ENCODE measurements around the gene CBFA2T2.
"Not testable (repeated sequence)": the region's sequence is repeated elsewhere in the genome, so short reads cannot be mapped to it uniquely, and the experiment has no call there.

The CBFA2T2 gene

DNA sequence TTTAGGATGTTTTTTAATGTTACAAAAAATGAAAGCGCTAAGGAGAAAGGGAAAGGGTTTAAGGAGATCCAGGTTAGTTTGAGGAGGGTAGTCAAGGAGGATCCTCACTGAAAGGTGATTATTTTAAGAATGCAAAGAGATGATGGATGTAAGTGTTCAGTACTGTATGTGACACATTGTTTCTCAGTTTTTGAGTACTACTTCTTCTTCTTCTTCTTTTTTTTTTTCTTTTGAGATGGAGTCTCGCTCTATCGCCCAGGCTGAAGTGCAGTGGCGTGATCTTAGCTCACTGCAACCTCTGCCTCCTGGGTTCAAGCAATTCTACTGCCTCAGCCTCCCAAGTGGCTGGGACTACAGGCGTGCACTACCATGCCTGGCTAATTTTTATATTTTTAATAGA, 83.4 kb downstream of the CBFA2T2 start:
- not testable (repeated sequence) for DNase-seq (ENCODE audit: low read depth in 3 of 3)

DNA sequence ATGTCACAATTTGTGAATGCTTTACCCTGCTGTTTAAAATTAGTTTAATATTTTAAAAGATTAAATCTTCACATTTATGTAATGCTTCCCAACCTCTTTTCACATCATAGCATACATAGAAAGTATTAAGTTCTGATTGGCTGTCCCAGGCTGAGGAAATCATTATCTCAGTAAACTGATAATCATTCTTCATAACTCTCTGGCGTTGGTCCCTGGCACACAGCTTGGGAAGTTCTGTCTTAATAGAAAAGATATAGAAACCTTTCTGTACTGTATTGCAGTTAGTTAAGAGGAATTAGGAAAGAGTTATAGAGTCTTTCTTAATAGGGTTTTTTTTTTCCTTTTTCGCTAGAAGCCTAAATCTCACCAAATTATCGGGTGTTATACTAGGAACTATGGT, 85.4 kb downstream of the CBFA2T2 start:
- no peak for DNase-seq (ENCODE audit: low read depth in 3 of 3)

DNA sequence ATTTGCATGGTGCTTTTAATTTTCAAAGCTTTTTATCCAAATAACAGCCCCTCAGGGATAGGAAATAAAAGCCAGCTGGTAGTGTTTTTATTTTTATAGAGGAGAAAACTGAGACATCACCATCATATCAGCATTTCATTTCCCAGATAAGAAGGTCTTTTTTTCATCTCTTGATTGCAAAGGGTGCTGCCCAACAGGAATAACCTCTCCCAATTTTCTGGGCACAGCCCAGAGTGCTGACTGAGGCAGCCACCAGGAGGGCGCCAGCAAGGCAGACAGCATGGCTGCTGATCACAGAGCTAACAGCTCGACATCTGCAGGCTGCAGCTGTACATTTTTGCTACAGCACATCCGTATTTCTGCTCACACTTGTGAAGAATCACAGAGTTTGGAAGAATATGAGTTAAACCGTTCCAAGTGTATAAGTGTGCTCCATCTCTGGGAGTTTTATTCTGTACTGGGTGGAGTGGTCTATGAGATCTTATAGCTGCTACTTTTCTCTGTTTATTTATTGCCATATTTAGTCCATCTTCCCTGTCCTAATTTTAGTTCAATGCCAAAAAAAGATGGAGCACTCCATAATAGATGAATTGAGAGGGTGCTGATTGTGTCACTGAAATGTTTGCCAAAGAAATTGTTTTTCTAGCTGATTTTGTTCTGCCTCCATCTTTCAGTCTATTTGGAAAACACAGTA, 86.7 kb downstream of the CBFA2T2 start:
- no peak for DNase-seq (ENCODE audit: low read depth in 3 of 3)

DNA sequence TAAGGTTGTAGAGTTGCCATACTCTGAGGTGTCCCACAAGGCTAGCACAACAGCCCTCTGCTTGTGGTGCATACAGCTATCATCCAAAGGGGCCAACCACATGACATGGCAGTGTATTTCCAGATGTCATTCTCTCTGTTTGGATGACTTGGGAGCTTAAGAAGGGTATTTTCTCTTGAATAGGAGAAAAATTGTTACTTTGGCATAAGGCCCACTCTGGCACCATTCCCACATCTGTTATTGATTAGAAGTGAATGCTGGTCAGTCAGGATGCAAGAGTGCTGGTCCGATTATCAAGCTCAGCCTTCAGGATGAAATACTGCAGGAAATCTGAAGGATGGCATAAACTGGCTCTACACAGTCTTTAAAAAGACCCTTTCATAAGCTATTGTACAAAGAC, 88.6 kb downstream of the CBFA2T2 start:
- DNase-seq (ENCODE audit: low read depth in 3 of 3), result no peak

DNA sequence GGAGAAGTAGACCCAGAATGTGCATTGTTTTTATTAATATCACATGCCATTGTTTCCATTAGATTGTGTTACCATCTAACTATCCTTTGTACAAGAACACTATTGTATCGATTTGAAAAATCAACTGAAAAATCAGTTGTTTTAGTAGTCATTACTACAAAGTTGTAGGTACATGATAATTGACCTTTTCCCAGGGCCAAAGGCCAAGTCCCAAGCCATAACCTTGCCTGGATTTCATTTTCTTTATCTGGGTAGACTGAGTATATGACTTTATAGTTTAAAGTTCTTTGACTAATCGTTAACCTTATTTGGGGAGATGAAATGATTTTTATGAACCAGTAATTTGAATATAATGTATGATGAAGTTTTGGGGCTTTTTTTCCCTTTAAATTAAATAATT, 93.2 kb downstream of the CBFA2T2 start:
- no peak for DNase-seq (ENCODE audit: low read depth in 3 of 3)

DNA sequence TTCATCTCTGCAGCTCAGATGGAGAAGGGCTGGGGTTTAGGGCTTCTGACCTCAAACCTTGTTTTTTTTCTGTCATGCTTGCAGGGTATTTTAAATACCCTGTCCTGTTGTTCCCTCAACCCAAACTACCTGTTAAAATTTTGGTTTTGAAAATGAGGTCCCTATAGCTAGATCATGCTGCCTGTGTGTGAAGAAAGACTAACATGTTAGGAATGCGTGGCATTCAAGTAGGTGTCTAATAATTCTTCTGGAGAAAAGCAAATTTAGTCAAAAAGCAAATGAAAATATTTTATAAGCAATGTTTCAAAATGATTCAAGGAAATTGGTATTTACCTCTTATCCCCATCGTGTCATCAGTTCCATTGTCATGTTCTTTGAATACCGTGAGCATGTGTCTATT, 95.1 kb downstream of the CBFA2T2 start:
- no peak for DNase-seq (ENCODE audit: low read depth in 3 of 3)

DNA sequence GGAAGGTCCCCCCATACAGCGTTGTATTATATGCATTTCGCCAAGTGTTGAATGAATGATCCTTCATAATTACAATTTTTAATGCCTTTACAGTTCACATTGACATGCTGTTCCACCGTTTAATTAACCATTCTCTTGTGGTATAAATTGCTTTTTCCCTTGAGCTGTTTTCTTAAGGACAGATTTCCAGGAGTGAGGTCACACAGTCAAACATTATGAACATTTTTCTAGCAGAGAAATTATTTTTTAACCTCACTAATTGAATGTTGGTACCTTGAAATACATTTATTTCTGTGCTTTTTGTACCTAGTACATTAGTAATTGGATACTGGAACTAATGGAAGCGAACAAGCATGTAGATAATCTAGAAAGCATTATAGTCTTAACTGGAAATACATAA, 95.5 kb downstream of the CBFA2T2 start:
- DNase-seq (ENCODE audit: low read depth in 3 of 3), result no peak

DNA sequence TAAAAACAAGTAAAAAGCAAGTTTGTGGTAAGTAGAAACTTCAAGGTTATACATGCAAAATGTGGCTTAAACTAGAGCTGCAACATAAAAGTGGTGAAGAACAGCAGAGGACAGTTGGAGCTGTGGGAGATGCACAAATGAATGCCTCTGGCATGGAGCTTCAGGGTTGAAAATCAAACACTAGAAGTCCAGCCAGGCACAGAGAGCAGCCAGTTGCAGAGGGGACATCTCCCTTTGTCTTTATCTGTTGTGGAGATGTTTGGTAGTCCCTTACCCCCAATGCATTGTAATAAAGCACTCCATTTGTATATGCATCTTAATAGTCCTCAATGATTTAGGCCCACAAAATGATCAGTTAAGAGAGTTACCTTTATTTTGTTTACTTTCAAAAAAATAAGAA, 99.2 kb downstream of the CBFA2T2 start:
- DNase-seq (ENCODE audit: low read depth in 3 of 3), result no peak

DNA sequence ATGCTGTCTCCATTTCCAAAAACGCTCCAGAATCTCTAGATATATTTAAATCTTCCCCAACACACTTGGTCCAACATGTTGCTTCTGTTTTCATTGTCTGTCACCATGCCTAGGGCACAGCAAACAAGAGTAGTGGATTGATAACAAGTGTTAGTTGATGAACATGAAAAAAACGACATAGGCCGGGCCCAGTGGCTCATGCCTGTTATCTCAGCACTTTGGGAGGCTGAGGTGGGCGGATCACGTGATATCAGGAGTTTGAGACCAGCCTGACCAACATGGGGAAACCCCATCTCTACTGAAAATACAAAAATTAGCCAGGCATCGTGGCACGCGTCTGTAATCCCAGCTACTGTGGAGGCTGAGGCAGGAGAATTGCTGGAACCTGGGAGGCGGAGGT, 102.0 kb downstream of the CBFA2T2 start:
- DNase-seq (ENCODE audit: low read depth in 3 of 3), result peak; percentile 27 to 36 (median 35)

DNA sequence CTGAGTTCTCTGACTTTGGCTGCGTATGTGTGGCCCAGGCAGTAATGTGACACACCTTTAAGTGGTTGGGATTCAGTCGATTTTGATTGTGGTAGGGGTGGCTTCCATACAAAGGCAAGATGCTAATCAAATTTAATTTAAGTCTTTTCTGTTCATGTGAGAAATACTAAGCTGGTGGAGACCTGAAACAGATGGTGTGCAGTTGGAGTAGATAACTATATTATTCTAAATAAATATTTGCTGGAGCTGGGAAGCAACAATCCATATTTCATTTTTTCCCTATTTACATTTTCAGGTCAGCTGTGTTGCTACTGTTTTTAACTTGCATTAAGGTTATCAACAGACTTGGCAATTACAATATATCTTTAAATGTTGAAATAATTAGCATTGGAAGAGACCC, 104.8 kb downstream of the CBFA2T2 start:
- no peak for DNase-seq (ENCODE audit: low read depth in 3 of 3)

DNA sequence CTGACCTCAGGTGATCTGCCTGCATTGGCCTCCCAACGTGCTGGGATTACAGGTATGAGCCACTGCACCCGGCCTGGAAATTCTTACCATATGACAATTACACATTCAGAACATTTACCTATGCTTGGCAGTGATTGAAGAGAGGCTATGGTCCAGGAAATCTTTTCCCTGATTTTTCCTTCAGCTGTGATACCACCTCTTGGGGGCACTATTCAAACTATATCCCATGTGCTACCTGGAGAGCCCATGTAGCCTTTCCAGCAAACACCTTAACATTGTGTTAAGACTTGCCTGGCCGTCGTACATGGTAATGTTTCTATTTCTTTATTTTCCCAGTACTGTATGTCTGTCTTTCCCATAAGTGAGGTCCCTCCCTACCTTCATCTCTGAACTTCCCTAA, 110.5 kb downstream of the CBFA2T2 start:
- no peak for DNase-seq (ENCODE audit: low read depth in 3 of 3)

DNA sequence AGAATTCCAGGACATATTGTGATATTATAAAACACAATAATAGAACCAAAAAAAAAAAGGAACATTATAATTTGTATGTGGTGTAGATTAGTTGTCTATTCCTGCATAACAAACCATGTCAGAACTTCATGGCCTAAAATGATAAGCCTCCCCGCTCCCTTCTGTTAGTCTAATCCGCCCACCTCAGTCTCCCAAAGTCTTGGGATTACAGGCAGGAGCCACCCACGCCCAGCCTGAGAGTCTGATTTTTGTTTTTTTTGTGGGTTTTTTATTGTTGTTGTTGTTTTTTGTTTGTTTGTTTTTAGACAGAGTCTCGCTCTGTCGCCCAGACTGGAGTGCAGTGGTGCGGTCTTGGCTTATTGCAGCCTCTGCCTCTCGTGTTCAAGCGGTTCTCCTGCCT, 111.1 kb downstream of the CBFA2T2 start:
- no peak for DNase-seq (ENCODE audit: low read depth in 3 of 3)

DNA sequence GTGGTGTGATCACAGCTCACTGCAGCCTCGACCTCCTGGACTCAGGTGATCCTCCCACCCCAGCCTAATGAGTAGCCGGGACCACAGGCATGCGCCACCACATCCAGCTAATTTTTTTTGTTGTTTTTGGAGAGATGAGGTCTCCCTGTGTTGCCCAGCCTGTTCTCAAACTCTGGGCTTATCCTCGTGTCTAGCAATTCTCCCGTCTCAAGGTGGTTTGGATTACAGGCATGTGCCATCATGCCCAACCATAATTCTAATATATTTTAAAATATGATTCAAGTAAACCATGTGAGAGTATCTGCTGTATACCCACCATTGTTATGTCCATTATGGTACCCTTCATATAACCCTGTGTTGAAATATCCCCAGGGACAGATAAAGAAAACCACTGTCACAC, 112.0 kb downstream of the CBFA2T2 start:
- no peak for DNase-seq (ENCODE audit: low read depth in 3 of 3)

DNA sequence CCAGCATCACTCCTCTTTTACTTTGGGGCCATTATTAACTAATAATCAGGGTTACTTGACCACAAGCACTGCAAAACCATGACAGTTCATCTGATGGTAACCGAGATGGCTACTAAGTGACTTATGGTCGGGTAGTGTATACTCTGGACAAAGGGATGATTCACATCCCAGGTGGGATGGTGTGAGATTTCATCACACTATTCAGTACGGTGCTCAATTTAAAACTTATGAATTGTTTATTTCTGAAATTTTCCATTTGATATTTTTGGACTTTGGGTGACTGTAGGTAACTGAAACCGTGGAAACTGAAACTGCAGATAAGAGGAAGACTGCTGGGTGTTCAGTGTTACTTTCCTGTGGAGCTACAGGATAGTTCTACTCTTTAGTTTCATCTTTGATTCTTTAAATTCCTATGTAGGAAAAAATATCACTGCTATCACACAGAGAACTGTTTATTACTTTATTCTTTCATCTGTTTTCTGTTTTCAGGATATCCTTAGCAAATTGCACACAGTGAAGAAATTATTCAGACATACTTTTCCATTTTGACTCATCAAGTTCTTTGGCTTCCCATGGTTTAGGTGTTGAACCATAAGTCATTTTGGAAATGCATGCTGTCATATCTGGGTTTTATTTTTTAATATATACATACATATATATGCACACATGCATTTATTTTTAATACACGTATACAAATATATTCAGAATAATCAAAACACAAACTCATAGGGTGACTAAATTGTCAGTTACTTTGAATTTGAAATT, 113.1 kb downstream of the CBFA2T2 start:
- no peak for DNase-seq (ENCODE audit: low read depth in 3 of 3)

DNA sequence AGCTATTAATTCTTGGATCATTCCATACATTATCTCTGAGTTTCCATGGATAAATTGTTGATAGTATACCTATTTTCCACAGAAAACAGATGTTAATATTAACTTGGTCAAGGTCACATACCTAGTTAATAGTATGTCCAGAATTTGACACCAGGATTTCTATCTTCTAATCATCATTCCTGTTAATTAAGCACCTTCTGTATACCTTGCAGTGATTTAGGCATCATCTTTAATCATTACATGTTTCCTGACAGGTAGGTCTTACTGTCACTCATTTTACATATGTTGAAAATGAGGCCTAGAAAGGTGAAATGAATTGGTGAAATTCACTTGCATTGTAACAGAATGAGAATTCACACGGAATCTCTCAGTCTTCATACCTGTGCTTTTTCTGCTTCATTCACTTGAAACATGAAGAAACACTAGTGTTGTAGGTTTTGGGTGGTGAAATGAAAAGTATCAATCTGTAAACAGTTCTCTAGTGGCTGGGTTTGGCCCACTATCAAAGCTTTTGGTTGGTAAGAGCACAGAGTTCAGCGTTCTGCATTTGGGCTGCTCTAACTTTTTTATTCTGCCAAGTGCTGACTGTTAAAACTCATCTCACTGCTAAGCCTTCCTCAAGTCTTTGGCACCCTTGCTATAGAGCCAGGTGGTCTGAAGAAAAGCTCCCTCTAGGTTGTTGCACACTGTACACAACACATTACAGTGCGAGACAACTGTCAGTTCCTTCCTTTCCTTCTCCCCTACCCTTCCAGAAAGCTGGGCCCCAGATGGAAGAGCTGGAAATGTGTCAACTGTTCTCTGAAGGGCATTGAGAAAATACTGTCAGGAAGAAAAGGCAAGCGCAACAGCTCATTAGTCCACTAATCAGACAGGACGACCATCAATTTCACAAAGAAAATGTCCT, 114.4 kb downstream of the CBFA2T2 start:
- DNase-seq (ENCODE audit: low read depth in 3 of 3), result no peak

DNA sequence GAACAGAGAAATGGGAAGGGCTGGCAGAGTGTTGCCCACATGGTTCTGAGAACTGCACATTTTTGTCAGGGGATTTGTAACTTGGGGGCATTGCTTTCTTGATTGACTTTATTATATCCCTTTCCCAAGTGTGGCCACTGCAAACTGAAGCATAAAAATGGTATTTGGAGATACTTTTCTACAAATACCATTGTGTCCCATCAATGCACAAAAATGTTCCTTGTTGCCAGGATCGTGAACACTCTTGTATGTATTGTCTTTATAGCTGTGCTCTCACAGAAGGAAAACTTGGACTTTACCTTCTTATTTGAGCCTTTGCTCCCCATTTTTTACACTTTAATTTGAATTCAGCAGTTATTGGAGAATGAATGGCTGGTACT, 115.1 kb downstream of the CBFA2T2 start:
- DNase-seq (ENCODE audit: low read depth in 3 of 3), result no peak

DNA sequence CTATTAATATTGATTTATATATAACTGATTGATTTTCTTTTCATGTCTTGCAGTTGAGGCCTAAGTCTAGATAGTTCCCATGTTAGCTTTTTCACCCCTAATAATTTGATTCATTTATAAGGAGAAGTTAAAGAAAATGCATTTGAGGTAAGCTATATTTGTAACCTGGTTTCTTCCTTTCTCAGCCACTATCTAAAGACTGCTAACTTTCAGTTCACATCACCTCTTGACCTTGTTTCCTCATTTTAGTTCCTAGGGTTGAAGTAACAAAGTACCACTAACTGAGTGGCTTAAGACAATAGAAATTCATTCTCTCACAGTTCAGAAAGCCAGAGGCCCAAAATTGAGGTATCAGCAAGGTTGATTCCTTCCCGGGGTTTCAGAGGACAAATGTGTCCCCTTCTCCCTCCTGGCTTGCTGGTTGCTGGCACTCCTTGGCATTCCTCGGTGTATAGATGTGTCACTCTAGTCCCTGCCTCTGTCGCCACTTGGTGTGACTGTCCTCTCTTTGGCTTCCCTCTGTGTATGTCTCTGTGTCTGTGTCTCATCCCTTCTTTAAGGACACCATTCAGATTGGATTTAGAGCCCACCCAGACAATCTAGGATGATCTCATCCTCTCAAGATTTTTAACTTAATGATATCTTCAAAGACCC, 116.3 kb downstream of the CBFA2T2 start:
- no peak for DNase-seq (ENCODE audit: low read depth in 3 of 3)

DNA sequence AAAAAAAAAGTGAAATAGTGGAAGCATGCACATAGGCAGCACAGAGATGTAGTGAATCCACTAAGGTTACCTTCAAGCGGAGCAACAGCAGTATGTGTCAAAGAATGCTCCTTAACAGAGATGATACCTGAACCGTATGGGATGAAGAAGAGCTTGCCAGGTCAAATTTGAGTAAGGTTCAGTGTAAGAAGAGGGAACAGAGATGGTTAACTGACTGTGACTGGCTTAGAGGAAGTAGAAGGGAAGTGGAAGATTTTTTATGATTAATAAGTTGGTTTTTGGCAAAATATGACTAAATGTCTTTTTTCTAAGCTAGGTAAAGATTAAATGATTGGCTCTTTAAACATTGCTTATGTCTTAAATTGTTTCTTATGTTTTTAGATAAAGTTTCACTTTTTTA, 119.6 kb downstream of the CBFA2T2 start:
- no peak for DNase-seq (ENCODE audit: low read depth in 3 of 3)

DNA sequence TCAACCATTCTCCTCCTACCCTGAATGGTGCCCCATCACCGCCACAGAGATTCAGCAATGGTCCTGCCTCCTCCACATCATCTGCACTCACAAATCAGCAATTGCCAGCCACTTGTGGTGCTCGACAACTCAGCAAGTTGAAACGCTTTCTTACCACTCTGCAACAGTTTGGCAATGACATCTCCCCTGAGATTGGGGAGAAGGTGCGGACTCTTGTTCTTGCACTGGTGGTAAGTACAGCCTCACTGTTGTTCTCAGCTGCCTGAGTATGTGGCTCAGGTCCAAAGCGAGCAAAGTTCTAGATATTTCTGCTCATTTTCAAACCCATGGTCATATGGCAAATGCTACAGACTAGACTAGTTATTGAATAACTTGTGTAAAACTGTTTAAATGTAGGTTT, 121.2 kb downstream of the CBFA2T2 start:
- no peak for DNase-seq (ENCODE audit: low read depth in 3 of 3)

DNA sequence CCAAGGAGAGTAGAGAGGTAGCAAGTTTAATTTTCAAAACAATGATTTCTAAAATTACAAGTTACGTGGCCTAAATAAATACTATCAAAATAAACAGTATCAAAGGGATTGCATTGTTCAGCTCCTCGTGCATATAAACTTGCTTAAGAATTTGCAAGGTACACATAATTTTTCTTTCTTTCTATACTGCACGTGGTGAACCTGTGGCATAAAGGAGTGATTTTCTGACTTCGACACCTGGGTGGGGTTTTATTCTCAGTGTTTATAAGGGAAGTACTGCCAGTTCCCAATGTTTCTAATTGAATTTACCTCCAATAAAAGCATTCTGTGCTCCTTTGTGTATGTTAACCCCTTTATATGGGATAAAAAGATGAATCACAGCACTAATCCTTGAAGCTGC, 122.1 kb downstream of the CBFA2T2 start:
- DNase-seq (ENCODE audit: low read depth in 3 of 3), result no peak

DNA sequence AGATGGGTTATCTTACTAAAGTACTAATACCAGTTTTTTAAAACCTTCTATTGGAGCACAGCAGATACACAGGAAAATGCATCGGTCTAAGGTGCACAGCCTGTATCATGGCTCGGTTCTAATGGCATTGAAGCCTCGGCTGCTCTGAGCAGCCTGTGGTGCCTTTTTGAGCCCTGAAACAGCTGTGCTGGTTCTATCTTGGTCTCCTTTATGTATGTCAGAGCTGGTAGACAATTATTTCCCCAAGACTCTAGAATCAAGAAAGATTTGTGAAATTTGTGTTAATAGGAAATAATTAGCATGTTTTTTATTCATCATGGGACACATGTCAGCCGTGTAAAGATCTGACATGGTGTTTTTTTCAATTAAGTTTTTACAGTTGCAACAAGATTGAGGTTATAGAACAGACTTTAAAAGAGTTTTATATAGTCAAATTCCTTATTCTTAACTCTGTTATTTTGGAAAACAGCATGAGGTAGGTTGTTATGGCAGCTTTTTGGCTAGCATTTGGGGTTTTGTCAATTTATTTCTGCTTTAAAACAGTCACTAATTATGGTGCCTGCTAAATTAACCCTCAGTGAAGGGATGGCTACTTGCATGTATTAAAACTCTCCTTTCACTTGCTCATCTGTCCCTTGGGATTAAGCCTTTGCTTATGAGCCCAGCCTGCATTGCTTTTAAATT, 132.0 kb downstream of the CBFA2T2 start:
- no peak for DNase-seq (ENCODE audit: low read depth in 3 of 3)

All from stimulated activated CD4-positive, alpha-beta T cell treated with anti-CD3 and anti-CD28 coated beads, TNF-alpha, amount 100 ng/mL, for 4 hours (primary cell).